Measurements from ENCODE around the gene ETF1.

The ETF1 gene

GRCh38 chr5:138565100-138565821 is 22.2 kb upstream of the ETF1 start:
- no peak for TF ChIP-seq CTCF (IDR thresholded peaks at IDR 0.05; ENCODE audit: borderline replicate concordance, control extremely low read depth, extremely low read depth, insufficient read depth, missing control alignments)
- in situ Hi-C loops (cut with MboI; ENCODE audit: low sequenced_read_pairs, unreplicated experiment), result no loop called here

GRCh38 chr5:138564242-138564641 is 21.2 kb upstream of the ETF1 start:
- no peak for DNase-seq (ENCODE audit: low spot score)
- TF ChIP-seq CTCF (IDR thresholded peaks at IDR 0.05; ENCODE audit: borderline replicate concordance, control extremely low read depth, extremely low read depth, insufficient read depth, missing control alignments), result no peak
- in situ Hi-C loops (cut with MboI; ENCODE audit: low sequenced_read_pairs, unreplicated experiment), result no loop called here

More at GRCh38 chr5:138565100-138565821, 22.2 kb upstream of the ETF1 start:
- DNase-seq (ENCODE audit: low spot score), result no peak

GRCh38 chr5:138563340-138564118 is 20.5 kb upstream of the ETF1 start:
- no peak for TF ChIP-seq CTCF (IDR thresholded peaks at IDR 0.05; ENCODE audit: borderline replicate concordance, control extremely low read depth, extremely low read depth, insufficient read depth, missing control alignments)
- no peak for DNase-seq (ENCODE audit: low spot score)
- in situ Hi-C loops (cut with MboI; ENCODE audit: low sequenced_read_pairs, unreplicated experiment), result no loop called here

GRCh38 chr5:138560971-138561370 is 17.9 kb upstream of the ETF1 start:
- in situ Hi-C loops (cut with MboI; ENCODE audit: low sequenced_read_pairs, unreplicated experiment), result no loop called here
- DNase-seq (ENCODE audit: low spot score), result no peak
- no peak for TF ChIP-seq CTCF (IDR thresholded peaks at IDR 0.05; ENCODE audit: borderline replicate concordance, control extremely low read depth, extremely low read depth, insufficient read depth, missing control alignments)

GRCh38 chr5:138559937-138560336 is 16.9 kb upstream of the ETF1 start:
- in situ Hi-C loops (cut with MboI; ENCODE audit: low sequenced_read_pairs, unreplicated experiment), result no loop called here
- no peak for DNase-seq (ENCODE audit: low spot score)
- no peak for TF ChIP-seq CTCF (IDR thresholded peaks at IDR 0.05; ENCODE audit: borderline replicate concordance, control extremely low read depth, extremely low read depth, insufficient read depth, missing control alignments)

GRCh38 chr5:138557677-138558076 is 14.6 kb upstream of the ETF1 start:
- in situ Hi-C loops (cut with MboI; ENCODE audit: low sequenced_read_pairs, unreplicated experiment), result no loop called here
- no peak for TF ChIP-seq CTCF (IDR thresholded peaks at IDR 0.05; ENCODE audit: borderline replicate concordance, control extremely low read depth, extremely low read depth, insufficient read depth, missing control alignments)
- no peak for DNase-seq (ENCODE audit: low spot score)

All from GM13976 (cell line).